ENCODE measurements around the gene CALHM2.

CALHM2 gene

DNA sequence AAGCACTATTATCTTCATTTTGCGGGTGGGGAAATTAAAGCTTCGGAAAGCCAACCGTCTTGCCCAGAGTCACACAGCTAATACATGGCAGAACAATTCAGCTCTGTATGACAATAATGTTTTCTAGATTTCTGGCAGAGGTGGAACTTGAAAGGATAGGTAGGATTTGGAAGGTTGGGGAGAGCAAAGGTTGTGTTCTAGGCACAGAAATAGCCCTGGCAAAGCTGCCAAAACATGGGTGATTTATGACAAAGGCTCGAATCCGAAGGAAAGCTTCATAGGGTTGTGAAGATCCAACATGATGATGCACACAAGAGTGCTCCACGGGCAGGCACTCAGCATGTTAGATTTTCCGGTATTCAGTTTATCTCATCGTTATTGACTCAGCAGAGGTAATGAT lies 36.6 kb downstream of the CALHM2 start:
- no peak for DNase-seq

DNA sequence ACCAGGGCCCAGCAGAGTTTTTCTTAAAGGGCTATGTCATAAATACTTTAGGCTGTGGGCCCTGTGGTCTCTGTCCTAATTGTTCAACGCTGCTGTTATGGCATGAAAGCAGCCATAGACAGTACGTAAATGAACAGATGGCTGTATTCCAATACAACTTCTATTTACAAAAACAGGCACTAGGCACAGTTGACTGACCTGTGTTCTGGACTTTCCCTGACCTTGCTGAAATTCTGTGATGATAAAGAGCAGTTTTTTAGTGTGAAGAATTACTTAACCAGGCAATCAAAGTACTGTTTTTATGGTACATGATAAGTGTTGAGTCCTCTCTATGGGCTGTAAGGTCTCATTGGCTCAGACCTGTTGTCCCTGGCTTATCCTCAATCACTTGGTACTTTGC lies 38.6 kb downstream of the CALHM2 start:
- DNase-seq = no peak

GRCh38 chr10:103397191-103397825 lies 54.9 kb downstream of the CALHM2 start:
- DNase-seq = no peak

DNA sequence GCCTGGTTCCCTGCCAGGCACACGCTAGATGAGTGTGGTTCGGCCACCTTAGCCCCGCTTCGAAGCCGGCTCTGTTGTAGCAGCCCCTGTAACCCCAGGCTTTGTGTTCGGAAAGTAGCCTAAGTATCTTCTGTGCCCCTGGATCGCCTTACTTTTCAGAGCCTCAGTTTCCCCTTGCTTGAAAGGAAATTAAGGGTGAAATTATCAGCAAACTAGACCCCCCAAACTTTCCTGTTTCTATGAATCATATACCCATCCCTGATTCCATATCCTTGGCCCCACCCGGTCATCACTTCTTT lies 55.4 kb downstream of the CALHM2 start:
- DNase-seq = no peak

Data from amniotic stem cell (primary cell).